A549 (cell line): ENCODE data around the gene NEK7. TPM values are rescaled to one million over a fixed set of nuclear protein-coding genes. Genes with fewer than 3 reads are reported as not detected.
"Not testable (repeated sequence)": the region's sequence is repeated elsewhere in the genome, so short reads cannot be mapped to it uniquely, and the experiment has no call there.

Experiments used
- ATAC-seq, 2 experiments: fragments of 200-7000 bp in 1 of 2; fragments of >200 bp in 1 of 2; cut with Nextera tagmentation in 1 of 2; cut with Tn5 transposase in 1 of 2; 3 replicates each; pipeline versions ENCODE4 v1.8.0 to v1.9.1; 2018 to 2020; ENCODE audit warnings: mild to moderate bottlenecking in 1 of 2, moderate library complexity in 1 of 2
- CTCF ChIA-PET: fragments of 300-600 bp; sonication (Branson Sonifier 250); formaldehyde crosslinking; extraction: SDS; loops from one replicate; lab custom pipeline; 2021; ENCODE audit warnings: antibody characterized with exemption, inconsistent platforms; lab: Yijun Ruan, JAX
- POLR2A ChIA-PET: fragments of 350-600 bp; formaldehyde crosslinking; extraction: SDS; loops from one replicate; lab custom pipeline; 2021; ENCODE audit warnings: antibody characterized with exemption, inconsistent platforms; lab: Yijun Ruan, JAX
- DNase-seq, 2 experiments: peaks; one replicate each; pipeline versions ENCODE4 v3.0.0 to v3.0.0-alpha.2; 2011 to 2016; ENCODE audit warnings: low read depth in 1 of 2, low spot score in 1 of 2
- FAIRE-seq: peaks from 2 replicates; lab custom pipeline; 2011; peaks lifted over from hg19 to GRCh38; lab: Jason Lieb, UNC
- H3K27ac ChIP-seq, 2 experiments: fragments of >200 bp; sonication (Bioruptor Twin); formaldehyde crosslinking; 3 replicates each; pipeline ENCODE4 v1.5.1; 2016 to 2017
- H3K4me1 ChIP-seq: fragments of >200 bp; sonication (Bioruptor Twin); formaldehyde crosslinking; 3 replicates; pipeline ENCODE4 v1.6.1; 2016
- H3K4me2 ChIP-seq: fragments of >200 bp; sonication (Bioruptor Twin); formaldehyde crosslinking; 3 replicates; pipeline ENCODE4 v1.6.1; 2016
- H3K4me3 ChIP-seq: fragments of >200 bp; sonication (Bioruptor Twin); formaldehyde crosslinking; 3 replicates; pipeline ENCODE4 v1.5.1; 2016
- H3K9me3 ChIP-seq: fragments of >200 bp; sonication (Bioruptor Twin); formaldehyde crosslinking; 3 replicates; pipeline ENCODE4 v1.6.1; 2016
- BCL3 ChIP-seq: fragments of >200 bp; sonication (Bioruptor Twin); formaldehyde crosslinking; IDR thresholded peaks from 3 replicates; pipeline ENCODE4 v1.6.1; 2016
- CEBPB ChIP-seq, 2 experiments: fragments of >200 bp in 1 of 2; sonication (Bioruptor Twin) in 1 of 2; formaldehyde crosslinking in 1 of 2; IDR thresholded peaks; 2 replicates each; pipeline ENCODE4 v1.6.1; 2012 to 2016
- EHMT2 ChIP-seq: fragments of 200-600 bp; sonication (generic); IDR thresholded peaks from 2 replicates; pipeline ENCODE4 v1.6.1; 2016; ENCODE audit warnings: antibody characterized with exemption, low read depth, mild to moderate bottlenecking, moderate library complexity
- EP300 ChIP-seq, 2 experiments: fragments of >200 bp; sonication (Bioruptor Twin); formaldehyde crosslinking; IDR thresholded peaks; 2 replicates in 1 of 2; 3 replicates in 1 of 2; pipeline ENCODE4 v1.6.1; 2016 to 2017
- FOSB ChIP-seq: fragments of 250-450 bp; sonication (Bioruptor Pico); IDR thresholded peaks from 2 replicates; pipeline ENCODE4 v1.5.0; 2020; ENCODE audit warnings: mild to moderate bottlenecking, moderate library complexity
- FOXS1 ChIP-seq: fragments of 250-450 bp; sonication (Bioruptor Pico); IDR thresholded peaks from 2 replicates; pipeline ENCODE4 v1.5.0; 2020; ENCODE audit warnings: mild to moderate bottlenecking, moderate library complexity
- HMGXB4 ChIP-seq: fragments of 250-450 bp; sonication (Bioruptor Pico); IDR thresholded peaks from 2 replicates; pipeline ENCODE4 v1.5.0; 2021; ENCODE audit warnings: mild to moderate bottlenecking, moderate library complexity, borderline replicate concordance
- HOXA7 ChIP-seq: fragments of 250-450 bp; sonication (Bioruptor Pico); IDR thresholded peaks from 2 replicates; pipeline ENCODE4 v1.5.0; 2020; ENCODE audit warnings: mild to moderate bottlenecking, moderate library complexity
- MYC ChIP-seq: IDR thresholded peaks from 2 replicates; pipeline ENCODE4 v1.6.1; 2012; ENCODE audit warnings: mild to moderate bottlenecking, inconsistent platforms, low read length, improper control_type of control experiment, borderline replicate concordance
- POLR2A ChIP-seq: IDR thresholded peaks from 2 replicates; pipeline ENCODE4 v1.6.1; 2012; ENCODE audit warnings: mild to moderate bottlenecking, low read length
- POLR2AphosphoS2 ChIP-seq: conservative IDR thresholded peaks from 2 replicates; pipeline ENCODE4 v1.6.1; 2012; ENCODE audit warnings: low read length, improper control_type of control experiment, inconsistent platforms
- RAD21 ChIP-seq, 2 experiments: fragments of >200 bp in 1 of 2; sonication (Bioruptor Twin) in 1 of 2; formaldehyde crosslinking in 1 of 2; IDR thresholded peaks in 1 of 2; conservative IDR thresholded peaks in 1 of 2; 2 replicates in 1 of 2; 3 replicates in 1 of 2; pipeline ENCODE4 v1.6.1; 2012 to 2018; ENCODE audit warnings: inconsistent platforms in 1 of 2
- RARB ChIP-seq: fragments of 250-450 bp; sonication (Bioruptor Pico); IDR thresholded peaks from 2 replicates; pipeline ENCODE4 v1.8.0; 2021; ENCODE audit warnings: mild to moderate bottlenecking, moderate library complexity
- RFX5 ChIP-seq: fragments of 450-650 bp; IDR thresholded peaks from 2 replicates; pipeline ENCODE4 v1.7.1; 2014; ENCODE audit warnings: antibody characterized with exemption, mild to moderate bottlenecking, moderate library complexity
- TFCP2L1 ChIP-seq: fragments of 250-450 bp; sonication (Bioruptor Pico); IDR thresholded peaks from 2 replicates; pipeline ENCODE4 v1.5.0; 2021; ENCODE audit warnings: mild to moderate bottlenecking
- ZSCAN20 ChIP-seq: fragments of 250-450 bp; sonication (Bioruptor Pico); IDR thresholded peaks from 2 replicates; pipeline ENCODE4 v1.8.0; 2022; ENCODE audit warnings: mild to moderate bottlenecking, moderate library complexity
- WGBS: methylation state at CpG from one replicate; pipeline ENCODE4 v1.1.6; 2017; ENCODE audit errors: missing lambda C conversion rate; 5-methylcytosine and 5-hydroxymethylcytosine counted together
- polyA plus RNA-seq, 4 experiments: library from polyadenylated mRNA; depleted of rRNA in 3 of 4; stranded (reverse); fragments of >200 nt; fragmentation: RNase III in 1 of 4; extraction: RNeasy Plus Mini Kit Qiagen cat#74134 plus additional on column Dnase treatment in 1 of 4; gene quantifications; 2 replicates in 3 of 4; 3 replicates in 1 of 4; pipeline ENCODE4 v1.2.3, GENCODE V29; 2011 to 2017

Gene NEK7
- polyA plus RNA-seq, 2 of the 4 experiments (the other 2 are of a cell fraction): 15.9 to 62.9 TPM

- 0% methylated on average over 1 of the region's 1 CpG for WGBS
- DNase-seq: peak; percentile 25 to 80
- H3K4me2 ChIP-seq: peak overlapping the region; percentile 68
- peak overlapping the region; percentile 11 to 30; a peak in 4 of 6 replicates for H3K27ac ChIP-seq
- ATAC-seq: peak; percentile 49 to 74; a peak in 5 of 6 replicates
- POLR2A ChIA-PET: interaction anchor here (0.7 to 1.5 kb wide), 3 partner anchors 31 to 172 kb away, joined by 3 to 5 read pairs (median 3); partner anchors contain the start of gene NEK7
- no peaks in the 10 kb centered on the region for H3K9me3 ChIP-seq
- no peak overlapping the region for H3K4me3 ChIP-seq
- peaks cover 71% of the 10 kb centered on the region for H3K4me1 ChIP-seq
- FAIRE-seq: peak; percentile 54
- CTCF ChIA-PET: interaction anchor here (0.6 to 1.3 kb wide), 3 partner anchors 24 to 323 kb away, joined by 3 to 4 read pairs (median 3); no protein-coding TSS in a partner anchor
- no peak for TF ChIP-seq RARB
- peak; percentile 66 to 69; a peak in 3 of 4 replicates for TF ChIP-seq CEBPB (IDR thresholded peaks at IDR 0.05)
Observed at GRCh38 chr1:198125995-198126735, 30.6 kb upstream of the NEK7 start.

- Histone ChIP-seq H3K4me1 (peaks cover 57% of the 10 kb centered on the region), H3K4me3 (no peak overlapping the region), H3K27ac (no peak overlapping the region), H3K9me3 (no peaks in the 10 kb centered on the region), H3K4me2 (no peak overlapping the region)
- ATAC-seq (no peak), DNase-seq (no peak), FAIRE-seq (no peak)
- CTCF ChIA-PET: interaction anchor here (0.8 to 2.2 kb wide), 3 partner anchors 9 to 25 kb away, joined by 3 to 6 read pairs (median 4); no protein-coding TSS in a partner anchor
- POLR2A ChIA-PET: no interaction called here
- no peak for TF ChIP-seq RFX5
- no peak for TF ChIP-seq RAD21 (conservative IDR thresholded peaks at IDR 0.05 in 1 of 2, IDR thresholded peaks at IDR 0.05 in 1 of 2)
- no peak for TF ChIP-seq FOXS1 (CRISPR knock-in tag)
- no peak for TF ChIP-seq FOSB (CRISPR knock-in tag)
- no peak for TF ChIP-seq ZSCAN20 (CRISPR knock-in tag)
- no peak for TF ChIP-seq BCL3
- no peak for TF ChIP-seq HMGXB4 (CRISPR knock-in tag)
- TF ChIP-seq POLR2AphosphoS2: no peak
- TF ChIP-seq EHMT2: no peak
- TF ChIP-seq MYC: no peak
- TF ChIP-seq HOXA7 (CRISPR knock-in tag): no peak
- no peak for TF ChIP-seq TFCP2L1
- no peak for TF ChIP-seq POLR2A
- TF ChIP-seq EP300 (IDR thresholded peaks at IDR 0.05): no peak
Observed at GRCh38 chr1:198128533-198128932, 28.3 kb upstream of the NEK7 start.

GRCh38 chr1:198130053-198130452 is 26.7 kb upstream of the NEK7 start:
- DNase-seq, H3K4me3 ChIP-seq, H3K9me3 ChIP-seq, H3K27ac ChIP-seq, H3K4me2 ChIP-seq, FAIRE-seq, ATAC-seq, POLR2A ChIA-PET: not testable (repeated sequence)
- WGBS: 81% methylated on average over 11 of the region's 11 CpGs
- peaks cover 42% of the 10 kb centered on the region for H3K4me1 ChIP-seq
- CTCF ChIA-PET: interaction anchor here (0.5 to 2.2 kb wide), 2 partner anchors 11 to 109 kb away, joined by 3 to 6 read pairs; no protein-coding TSS in a partner anchor
